HG03045 (cell line): Measurements from ENCODE around the gene SH3BP5L.

ENCODE experiments used
- ATAC-seq: cut with Tn5 transposase; IDR thresholded peaks from one replicate; pipeline ENCODE4 v1.9.1; 2021; ENCODE audit warnings: mild to moderate bottlenecking, moderate library complexity; ENCODE audit not compliant: unreplicated experiment

SH3BP5L gene

DNA sequence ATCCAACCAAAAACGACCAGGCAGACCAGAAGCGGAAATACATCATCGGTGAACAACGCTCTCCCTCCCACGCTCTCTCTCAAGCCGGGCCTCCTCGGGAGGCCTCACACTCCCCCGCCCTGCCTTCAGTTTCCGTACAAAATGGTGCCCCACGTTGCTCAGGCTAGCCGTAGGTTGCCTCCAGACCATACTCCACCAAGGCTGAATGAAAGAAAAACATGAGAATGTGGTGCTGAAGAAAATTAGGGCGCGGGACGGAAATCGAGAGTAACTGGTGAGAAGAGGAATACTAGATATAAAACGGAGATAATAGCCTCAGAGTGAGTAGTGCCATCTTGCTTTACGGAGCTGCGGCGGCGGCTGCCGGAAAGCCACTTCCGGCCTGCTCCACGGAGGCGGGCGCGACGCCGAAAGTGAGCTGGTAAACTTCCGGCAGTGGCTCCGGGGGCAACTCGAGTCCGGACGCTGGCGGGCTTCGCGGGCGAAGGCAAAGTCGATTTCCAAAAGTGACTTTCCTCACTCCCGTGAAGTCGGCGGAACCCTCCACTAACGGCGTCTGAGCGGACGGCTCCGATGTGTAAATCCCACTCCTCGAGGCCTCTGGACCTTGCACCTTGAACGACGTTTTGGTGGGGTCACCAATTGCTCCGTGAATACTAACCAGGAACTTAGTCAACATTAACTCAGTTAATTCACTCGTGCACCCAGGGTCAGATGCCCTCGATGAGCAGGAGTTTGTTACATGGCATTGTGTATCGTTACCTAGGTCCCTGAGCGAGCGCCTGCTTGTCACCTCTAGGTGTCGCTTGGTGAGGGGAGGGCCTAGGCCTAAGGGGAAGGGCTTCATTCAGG is at the start of gene SH3BP5L:
SH3BP5L (minus strand) TSS at position 7 of the 852 bp plus-strand sequence. CDS start 980 bp downstream, outside the sequence.
- peak; percentile 92 for ATAC-seq

DNA sequence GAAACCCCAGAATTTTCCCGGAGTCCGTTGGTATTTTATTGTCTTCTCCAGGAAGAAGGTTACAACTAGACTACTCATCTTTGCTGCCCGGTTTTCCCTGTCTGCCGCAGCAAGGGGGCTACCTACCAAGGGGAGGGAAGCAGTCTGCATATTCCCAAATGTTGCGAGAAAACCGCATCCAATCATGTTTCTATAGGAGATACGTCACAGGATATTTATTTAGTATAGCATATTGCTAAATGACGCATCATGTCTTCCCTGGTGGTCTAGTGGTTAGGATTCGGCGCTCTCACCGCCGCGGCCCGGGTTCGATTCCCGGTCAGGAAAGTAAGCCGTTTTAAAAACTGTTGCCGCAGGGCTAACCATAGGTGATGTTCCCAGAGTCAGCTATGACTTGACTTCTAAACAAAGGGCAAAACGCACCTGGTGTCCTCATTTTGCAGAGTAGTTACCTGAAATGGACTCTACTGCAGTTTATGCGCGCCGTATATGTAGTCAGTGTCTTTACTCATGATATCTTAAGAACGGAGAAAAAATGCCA is 48.3 kb upstream of the SH3BP5L start:
- ATAC-seq, result peak; percentile 55

GRCh38 chr1:248873409-248873992 is 47.8 kb upstream of the SH3BP5L start:
- peak; percentile 88 for ATAC-seq

- peak; percentile 45 for ATAC-seq
These were observed 47.2 kb upstream of the SH3BP5L start for GRCh38 chr1:248872752-248873408.

DNA sequence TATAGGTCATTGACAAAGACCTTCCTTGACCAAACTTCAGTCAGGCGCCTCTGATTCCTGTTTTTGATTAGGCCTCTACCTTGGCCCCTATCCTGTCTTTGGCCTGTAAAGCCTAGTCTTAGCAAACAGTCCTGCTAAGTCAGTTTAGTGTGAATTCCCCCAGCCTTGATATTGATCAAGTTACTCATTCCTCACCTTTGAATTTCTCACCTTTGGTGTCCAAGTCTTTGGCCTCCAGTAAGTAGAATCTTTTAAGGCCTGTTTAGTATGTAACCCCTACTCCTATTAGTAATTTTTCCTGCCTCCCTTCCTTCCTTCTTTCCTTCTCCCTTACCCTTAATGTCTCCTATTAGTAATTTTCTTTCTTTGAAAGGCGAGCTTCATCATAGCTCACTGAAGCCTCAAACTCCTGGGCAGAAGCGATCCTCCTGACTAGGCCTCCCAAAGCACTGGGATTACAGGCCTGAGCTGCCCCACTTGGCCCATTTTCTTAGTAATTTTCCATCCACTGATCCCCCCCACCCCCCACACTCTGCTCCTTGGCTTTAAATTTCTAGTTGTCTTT is 46.2 kb upstream of the SH3BP5L start:
- no peak for ATAC-seq

DNA sequence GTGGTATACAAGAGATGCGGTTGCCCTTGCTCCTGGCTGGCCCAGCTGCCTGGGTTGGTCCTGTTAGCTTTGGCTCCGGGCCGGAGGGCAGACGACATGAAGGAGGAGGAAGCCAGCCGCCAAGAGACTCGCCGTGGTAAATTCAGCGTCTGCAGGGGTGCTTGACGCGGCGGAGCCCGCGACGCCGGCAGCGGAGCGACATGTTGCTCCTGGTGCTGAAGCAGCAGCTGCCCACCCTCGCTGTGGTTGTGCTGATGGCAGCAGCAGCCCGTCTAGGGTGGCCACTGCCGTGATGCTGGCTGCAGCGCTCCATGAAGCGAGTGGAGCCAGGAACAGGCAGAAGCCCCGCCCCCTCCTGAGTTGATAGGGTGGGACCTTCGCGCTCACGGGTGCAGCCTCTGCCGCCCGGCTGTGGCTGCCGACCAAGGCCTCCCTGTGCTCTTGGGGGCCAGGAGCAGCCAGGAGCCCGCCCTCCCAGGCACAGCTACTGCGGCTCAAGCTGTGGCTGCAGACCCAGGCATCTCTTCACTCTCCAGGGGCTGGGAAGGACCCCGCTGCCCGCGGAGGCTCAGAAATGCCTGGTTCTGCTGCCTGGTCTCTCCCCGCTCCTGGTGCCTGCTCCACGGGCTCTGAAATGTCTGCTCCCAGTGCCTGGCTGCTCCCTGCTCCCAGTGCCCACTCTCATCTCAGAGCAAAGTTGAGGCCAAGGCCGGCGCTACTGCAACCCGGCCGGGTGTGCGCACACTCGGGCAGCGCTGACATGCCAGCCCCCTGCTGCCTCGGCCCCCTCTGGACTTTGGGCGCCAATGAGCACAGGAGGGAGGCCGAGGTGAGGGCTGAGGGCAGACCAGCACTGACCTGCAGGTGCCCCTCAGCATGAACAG is 37.5 kb upstream of the SH3BP5L start:
- peak; percentile 66 for ATAC-seq

DNA sequence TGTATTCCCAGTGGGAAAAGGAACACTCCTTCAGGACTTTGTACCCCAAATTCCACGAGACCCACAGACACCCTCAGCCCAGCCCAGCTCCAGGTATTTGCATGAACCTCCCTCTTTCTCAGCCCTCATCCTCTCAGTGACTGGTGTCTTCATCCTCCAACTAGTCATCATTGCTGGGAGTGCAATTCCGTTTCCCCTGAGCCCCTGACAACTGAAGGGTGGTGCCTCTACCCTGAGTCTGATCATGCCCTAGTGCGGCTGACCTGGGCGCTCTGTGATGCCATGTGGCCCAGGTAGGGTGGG is 36.9 kb upstream of the SH3BP5L start:
- ATAC-seq, result peak; percentile 0

DNA sequence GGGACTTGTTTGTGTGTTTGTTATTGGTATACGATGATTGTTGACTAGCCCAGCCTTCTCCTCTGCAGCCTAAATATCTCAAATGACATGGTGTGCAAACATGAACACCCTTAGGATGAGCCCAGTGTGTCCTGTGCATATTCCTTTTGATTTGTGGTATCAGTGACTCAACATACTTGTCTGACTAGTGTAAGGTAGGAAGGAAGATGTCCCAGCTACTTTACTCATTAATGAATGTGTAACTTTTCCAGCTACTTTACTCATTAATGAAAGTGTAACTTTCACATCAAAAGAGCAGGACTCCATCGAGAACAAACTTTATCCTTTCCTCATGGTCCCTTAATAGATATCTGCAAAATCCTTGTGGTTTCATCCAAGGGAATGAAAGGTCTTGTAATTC is 35.9 kb upstream of the SH3BP5L start:
- no peak for ATAC-seq

- ATAC-seq, result no peak
These were observed 34.3 kb upstream of the SH3BP5L start for GRCh38 chr1:248860007-248860406.

- peak; percentile 80 for ATAC-seq
These were observed 33.5 kb upstream of the SH3BP5L start, which contains the start of gene ZNF692 for GRCh38 chr1:248858891-248859889. Gene ZNF692 (minus strand): TSS chr1:248859085. CDS start chr1:248858309, 776 bp downstream.

DNA sequence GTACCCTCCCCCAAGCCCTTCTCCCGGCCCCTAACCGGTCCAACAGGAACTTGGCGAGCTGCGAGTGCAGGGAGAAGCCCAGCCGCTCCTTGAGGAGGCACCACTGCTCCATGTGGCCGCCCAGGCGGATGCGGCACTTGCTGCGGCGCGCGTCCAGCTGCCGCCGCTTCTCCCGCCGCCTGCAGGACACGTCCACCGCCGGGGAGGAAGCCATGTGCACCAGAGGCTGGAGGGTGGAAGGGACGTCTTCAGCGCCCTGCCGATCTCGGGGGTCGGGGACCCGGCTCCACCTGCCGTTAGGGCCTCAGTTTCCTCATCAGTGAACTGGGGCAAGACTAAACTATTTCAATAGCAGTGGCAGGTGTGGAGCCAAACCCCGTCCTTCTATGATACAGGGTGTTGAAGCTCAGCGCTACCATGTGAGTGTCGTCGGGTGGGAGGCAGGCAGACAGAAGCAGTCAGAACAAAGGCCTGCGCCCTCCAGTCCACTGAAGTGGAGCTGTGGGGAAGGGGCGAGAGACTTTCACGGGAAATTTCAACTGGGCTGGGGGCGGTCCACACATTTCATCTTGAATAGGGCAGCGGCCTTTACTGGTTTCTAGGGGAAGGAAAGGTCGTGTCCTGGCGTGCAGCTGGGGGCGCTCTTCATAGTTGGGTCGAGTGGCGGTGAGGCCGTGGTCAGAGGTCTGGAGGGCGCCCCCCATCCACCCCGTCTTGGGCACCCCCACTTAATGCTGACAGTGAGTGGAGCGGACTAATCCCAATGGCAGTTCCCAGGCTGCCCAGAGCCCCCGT is 32.6 kb upstream of the SH3BP5L start:
- ATAC-seq, result peak; percentile 42

- ATAC-seq, result no peak
These were observed 32.0 kb upstream of the SH3BP5L start for GRCh38 chr1:248857749-248858095.

GRCh38 chr1:248857201-248857600 is 31.5 kb upstream of the SH3BP5L start:
- no peak for ATAC-seq

GRCh38 chr1:248856176-248856575 is 30.5 kb upstream of the SH3BP5L start:
- ATAC-seq, result no peak

GRCh38 chr1:248855580-248855979 is 29.9 kb upstream of the SH3BP5L start:
- no peak for ATAC-seq

DNA sequence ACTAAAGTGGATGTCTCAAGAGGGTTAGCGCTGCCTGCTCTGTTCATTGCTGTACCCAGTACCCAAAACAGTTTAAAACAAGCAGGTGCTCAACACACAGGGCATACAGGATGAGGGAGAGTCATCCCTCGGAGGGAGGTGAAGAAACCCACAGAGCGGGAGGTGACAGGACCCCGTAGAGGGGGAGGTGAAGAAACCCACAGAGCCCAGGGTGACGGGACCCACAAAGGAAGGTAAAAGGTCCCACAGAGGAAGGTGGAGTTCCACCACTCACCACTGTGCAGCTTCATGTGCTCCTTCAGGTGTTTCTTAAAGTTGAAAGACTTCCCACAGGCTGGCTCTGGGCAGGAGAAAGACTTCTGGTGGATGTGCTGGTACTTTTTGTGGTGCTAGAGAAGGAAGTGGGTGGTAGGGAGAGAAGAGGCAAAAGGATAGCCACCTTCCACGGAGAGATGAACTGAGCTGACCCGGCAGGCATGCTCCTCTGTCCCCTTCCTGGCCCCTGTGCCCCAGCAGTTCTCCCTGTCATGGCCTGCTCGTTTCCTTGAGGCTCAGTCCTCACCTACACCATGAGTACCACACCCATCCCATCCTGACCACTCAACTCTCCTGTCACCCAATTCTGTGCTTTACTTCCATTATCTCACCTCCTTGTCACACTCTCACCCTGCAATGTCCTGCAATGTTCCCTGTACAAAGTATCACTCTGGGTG is 28.1 kb upstream of the SH3BP5L start:
- no peak for ATAC-seq

- no peak for ATAC-seq
These were observed 27.0 kb upstream of the SH3BP5L start for GRCh38 chr1:248852481-248853405.
